ENCODE measurements around the gene PGBD5.

Gene PGBD5

DNA sequence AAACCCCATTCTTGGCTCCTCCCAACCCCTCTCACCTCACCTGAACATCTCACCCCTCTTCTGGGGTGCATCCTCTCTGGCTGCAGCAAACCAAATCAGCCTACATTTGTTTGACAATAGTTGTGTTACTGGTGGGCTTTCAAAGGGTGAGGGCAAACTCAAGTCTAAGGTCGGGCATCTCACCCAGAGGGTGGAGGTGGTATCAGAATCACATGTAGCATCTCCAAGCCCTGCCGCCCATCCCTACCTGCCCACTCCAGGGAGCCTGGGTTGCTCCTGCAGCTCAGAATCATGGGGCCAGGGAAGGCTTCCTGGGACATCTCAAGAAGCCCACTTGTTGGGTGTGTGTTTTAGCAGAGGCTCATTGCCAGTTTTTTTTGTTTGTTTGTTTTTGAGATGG is 35.8 kb downstream of the PGBD5 start:
- TF ChIP-seq, protein P1, sequence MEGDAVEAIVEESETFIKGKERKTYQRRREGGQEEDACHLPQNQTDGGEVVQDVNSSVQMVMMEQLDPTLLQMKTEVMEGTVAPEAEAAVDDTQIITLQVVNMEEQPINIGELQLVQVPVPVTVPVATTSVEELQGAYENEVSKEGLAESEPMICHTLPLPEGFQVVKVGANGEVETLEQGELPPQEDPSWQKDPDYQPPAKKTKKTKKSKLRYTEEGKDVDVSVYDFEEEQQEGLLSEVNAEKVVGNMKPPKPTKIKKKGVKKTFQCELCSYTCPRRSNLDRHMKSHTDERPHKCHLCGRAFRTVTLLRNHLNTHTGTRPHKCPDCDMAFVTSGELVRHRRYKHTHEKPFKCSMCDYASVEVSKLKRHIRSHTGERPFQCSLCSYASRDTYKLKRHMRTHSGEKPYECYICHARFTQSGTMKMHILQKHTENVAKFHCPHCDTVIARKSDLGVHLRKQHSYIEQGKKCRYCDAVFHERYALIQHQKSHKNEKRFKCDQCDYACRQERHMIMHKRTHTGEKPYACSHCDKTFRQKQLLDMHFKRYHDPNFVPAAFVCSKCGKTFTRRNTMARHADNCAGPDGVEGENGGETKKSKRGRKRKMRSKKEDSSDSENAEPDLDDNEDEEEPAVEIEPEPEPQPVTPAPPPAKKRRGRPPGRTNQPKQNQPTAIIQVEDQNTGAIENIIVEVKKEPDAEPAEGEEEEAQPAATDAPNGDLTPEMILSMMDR (conservative IDR thresholded peaks at IDR 0.05; ENCODE audit: low read length), result no peak
- H3K4me3 ChIP-seq (ENCODE audit: low read length), result no peak overlapping the region
- DNase-seq (ENCODE audit: low read depth), result no peak

DNA sequence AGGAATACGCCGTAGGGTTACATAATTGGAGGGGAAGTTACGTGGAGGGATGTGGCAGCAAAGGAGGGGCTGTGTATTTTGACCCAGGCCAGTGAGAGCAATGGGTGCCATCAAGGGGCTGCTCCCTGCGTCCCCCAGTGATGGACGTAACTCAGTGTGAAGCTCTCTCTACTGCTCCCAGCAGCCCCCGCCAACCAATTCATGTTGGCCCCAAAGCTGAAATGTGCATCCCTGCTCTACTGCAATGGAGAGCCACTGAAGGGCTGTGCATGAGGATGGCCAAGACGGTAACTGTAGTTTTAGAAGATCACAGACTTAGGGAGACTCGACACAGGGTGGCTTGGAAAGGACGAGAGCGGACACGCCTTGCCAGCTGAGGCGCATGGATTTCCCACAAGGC is 38.3 kb downstream of the PGBD5 start:
- TF ChIP-seq, protein P1 (conservative IDR thresholded peaks at IDR 0.05; ENCODE audit: low read length), result no peak
- no peak for DNase-seq (ENCODE audit: low read depth)

DNA sequence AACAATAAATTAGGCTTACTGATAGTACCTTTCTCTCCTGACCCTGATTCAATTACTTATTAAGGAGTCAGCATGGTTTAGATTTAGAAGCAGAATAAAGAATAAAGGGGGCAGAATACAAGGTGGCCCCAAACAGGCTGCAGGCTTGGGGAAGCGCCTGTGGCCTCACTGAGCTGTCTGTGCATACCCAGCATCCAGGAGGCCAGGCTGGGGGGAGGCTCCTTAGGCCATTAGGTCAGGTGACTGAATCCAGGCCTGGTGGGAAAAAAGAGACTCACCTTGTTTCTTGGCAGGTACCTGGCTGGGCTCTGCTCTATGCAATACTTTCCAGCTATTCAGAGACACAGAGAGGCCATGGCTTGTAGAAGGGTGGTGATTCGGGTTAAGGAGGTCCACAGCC is 38.8 kb downstream of the PGBD5 start:
- DNase-seq (ENCODE audit: low read depth), result no peak
- TF ChIP-seq, protein P1 (conservative IDR thresholded peaks at IDR 0.05; ENCODE audit: low read length), result no peak
- H3K4me3 ChIP-seq (ENCODE audit: low read length), result no peak overlapping the region

More for the DNA sequence above, 38.3 kb downstream of the PGBD5 start:
- H3K4me3 ChIP-seq (ENCODE audit: low read length), result no peak overlapping the region

DNA sequence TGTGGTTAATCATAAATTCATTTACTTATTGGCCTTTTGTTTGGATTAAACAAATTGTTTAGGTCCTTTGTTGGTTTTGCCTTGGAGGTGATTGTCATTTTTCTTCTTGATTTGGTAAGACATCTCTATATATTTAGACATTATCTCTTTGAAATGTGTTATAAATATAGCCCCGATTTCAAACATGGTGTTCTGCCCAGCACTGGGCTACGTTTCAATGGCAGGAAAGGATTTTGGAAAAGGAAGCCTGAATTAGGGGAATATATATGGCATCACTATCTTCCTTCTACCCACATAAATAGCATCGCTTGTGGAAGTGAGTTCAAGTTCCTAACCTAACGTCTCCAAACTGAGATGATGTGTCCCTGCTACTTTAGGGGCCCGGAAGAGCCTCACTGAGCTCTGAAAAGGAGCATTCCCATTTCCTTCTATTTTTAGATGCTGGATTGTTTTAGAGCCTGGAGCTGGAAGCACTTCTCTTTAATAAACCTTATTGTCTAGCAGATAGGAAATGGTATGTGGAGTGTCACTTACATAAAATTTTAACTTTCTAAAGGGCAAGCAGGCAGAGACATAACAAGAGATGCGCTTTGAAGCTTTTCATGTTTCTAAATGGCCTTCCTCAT is 39.4 kb downstream of the PGBD5 start:
- TF ChIP-seq, protein P1 (conservative IDR thresholded peaks at IDR 0.05; ENCODE audit: low read length), result no peak
- no peak for DNase-seq (ENCODE audit: low read depth)
- no peak overlapping the region for H3K4me3 ChIP-seq (ENCODE audit: low read length)

DNA sequence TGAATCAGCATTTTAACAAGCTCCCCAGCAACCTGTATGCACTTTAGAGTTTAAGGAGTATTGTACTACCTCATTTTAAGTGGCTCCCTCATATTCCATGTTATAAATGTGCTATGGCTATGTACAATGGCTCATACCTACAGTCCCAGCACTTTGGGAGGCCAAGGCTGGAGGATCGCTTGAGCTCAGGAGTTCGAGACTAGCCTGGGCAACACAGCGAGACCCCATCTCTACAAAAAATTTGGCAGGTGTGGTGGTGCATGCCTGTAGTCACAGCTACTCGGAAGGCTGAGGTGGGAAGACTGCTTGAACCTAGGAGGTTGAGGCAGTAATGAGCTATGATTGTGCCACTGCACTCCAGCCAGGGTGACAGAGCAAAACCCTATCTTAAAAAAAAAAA is 40.2 kb downstream of the PGBD5 start:
- no peak overlapping the region for H3K4me3 ChIP-seq (ENCODE audit: low read length)

DNA sequence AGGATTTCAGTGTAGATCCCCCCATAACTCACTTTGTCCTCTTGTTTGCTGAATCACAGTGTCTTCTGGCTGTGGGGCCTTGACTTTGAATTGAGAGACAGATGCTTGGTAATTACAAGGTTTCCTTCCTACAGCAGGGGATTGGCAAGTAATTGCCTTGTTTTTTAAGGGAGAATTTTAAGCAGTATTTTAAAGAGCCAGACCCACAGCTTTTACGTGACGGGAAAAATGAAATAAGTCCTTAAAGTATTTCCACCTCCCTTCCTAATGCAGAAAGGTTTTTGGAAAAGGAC is 41.0 kb downstream of the PGBD5 start:
- no peak overlapping the region for H3K4me3 ChIP-seq (ENCODE audit: low read length)
- TF ChIP-seq, protein P1 (conservative IDR thresholded peaks at IDR 0.05; ENCODE audit: low read length), result no peak
- no peak for DNase-seq (ENCODE audit: low read depth)

More for the DNA sequence above, 40.2 kb downstream of the PGBD5 start:
- no peak for DNase-seq (ENCODE audit: low read depth)
- TF ChIP-seq, protein P1 (conservative IDR thresholded peaks at IDR 0.05; ENCODE audit: low read length), result no peak

DNA sequence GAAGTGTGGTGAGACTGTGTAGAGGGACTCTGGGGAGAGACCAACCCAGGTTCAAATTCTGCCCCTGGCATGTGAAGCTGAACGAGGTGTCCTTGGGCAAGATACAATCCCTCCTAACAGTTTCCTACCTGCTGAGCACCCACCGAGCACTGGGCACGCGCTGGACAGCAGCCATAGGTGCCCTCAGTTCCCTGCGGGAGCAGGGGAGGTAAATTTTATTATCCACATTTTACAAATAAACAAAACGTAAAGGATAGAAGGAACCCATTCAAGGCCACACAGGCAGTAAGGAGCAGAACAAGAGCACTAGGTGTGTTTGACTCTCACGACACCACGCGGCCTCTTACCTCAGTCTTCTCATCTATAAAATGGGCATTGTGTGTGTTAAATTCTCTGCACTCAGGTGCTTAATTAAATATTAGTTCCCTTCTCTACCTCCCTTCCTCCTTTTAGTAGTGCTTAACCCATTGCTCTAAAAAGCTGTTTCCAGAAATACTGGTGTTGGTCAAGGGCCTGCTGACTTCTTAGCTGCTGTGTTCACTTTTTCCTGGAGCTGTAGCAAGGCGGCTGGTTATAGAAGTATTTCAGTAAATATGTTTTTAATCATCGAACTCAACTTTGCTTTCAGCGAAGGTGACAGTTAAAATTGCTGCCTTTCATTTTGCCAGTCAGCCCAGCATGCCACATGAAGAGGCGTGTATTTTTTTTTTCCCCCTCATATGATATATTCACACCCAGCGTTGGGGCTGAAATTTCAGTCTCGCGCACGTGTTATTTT is 41.6 kb downstream of the PGBD5 start:
- no peak overlapping the region for H3K4me3 ChIP-seq (ENCODE audit: low read length)
- TF ChIP-seq, protein P1 (conservative IDR thresholded peaks at IDR 0.05; ENCODE audit: low read length), result no peak
- DNase-seq (ENCODE audit: low read depth), result no peak

Measured in AG10803 (cell line).